ENCODE data around the gene KCNK15. TPM values are rescaled to one million over a fixed set of nuclear protein-coding genes. Genes with fewer than 3 reads are reported as not detected.

KCNK15 gene
- total and polyA plus RNA-seq, 9 of the 15 experiments (the other 6 are each of a cell fraction or from before 2014, with no cell fraction given), result 0.03 to 0.30 (median 0.17) TPM; not detected in 5

GRCh38 chr20:44736170-44737021, 9.3 kb upstream of the KCNK15 start (continued):
- peak; percentile 77 for TF ChIP-seq ZBTB40 (IDR thresholded peaks at IDR 0.05)
- no peak for TF ChIP-seq ZBTB40 (CRISPR knock-in tag; IDR thresholded peaks at IDR 0.05)
- TF ChIP-seq XRCC3 (IDR thresholded peaks at IDR 0.05), result no peak
- no peak for TF ChIP-seq CHD4 (IDR thresholded peaks at IDR 0.05; ENCODE audit: insufficient read depth, insufficient replicate concordance, low read depth, low read length, poor library complexity, severe bottlenecking)
- TF ChIP-seq SIX5 (IDR thresholded peaks at IDR 0.05; ENCODE audit: borderline replicate concordance in 1 of 2, insufficient read depth in 1 of 2, low read depth in 1 of 2, low read length in 2 of 2), result peak; percentile 67 to 74; a peak in 3 of 4 replicates
- peak; percentile 69; the same call in 1 of the 2 replicates for TF ChIP-seq TOE1 (IDR thresholded peaks at IDR 0.05; ENCODE audit: borderline replicate concordance)
- no peak for TF ChIP-seq TOE1 (CRISPR knock-in tag; IDR thresholded peaks at IDR 0.05; ENCODE audit: borderline replicate concordance, low read depth)
- TF ChIP-seq, protein P1, sequence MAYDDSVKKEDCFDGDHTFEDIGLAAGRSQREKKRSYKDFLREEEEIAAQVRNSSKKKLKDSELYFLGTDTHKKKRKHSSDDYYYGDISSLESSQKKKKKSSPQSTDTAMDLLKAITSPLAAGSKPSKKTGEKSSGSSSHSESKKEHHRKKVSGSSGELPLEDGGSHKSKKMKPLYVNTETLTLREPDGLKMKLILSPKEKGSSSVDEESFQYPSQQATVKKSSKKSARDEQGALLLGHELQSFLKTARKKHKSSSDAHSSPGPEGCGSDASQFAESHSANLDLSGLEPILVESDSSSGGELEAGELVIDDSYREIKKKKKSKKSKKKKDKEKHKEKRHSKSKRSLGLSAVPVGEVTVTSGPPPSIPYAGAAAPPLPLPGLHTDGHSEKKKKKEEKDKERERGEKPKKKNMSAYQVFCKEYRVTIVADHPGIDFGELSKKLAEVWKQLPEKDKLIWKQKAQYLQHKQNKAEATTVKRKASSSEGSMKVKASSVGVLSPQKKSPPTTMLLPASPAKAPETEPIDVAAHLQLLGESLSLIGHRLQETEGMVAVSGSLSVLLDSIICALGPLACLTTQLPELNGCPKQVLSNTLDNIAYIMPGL (CRISPR knock-in tag; IDR thresholded peaks at IDR 0.05), result no peak
- no peak for TF ChIP-seq CREBBP (IDR thresholded peaks at IDR 0.05; ENCODE audit: low read depth, low read length)
- no peak for TF ChIP-seq SP1 (CRISPR knock-in tag; IDR thresholded peaks at IDR 0.05)
- TF ChIP-seq ZNF436 (CRISPR knock-in tag; IDR thresholded peaks at IDR 0.05), result no peak
- TF ChIP-seq DACH1 (IDR thresholded peaks at IDR 0.05; ENCODE audit: partially characterized antibody), result no peak
- TF ChIP-seq CREB3L1 (IDR thresholded peaks at IDR 0.05; ENCODE audit: borderline replicate concordance, low read depth), result peak; percentile 22; the same call in 1 of the 2 replicates
- no peak for TF ChIP-seq LEF1 (IDR thresholded peaks at IDR 0.05)
- no peak for TF ChIP-seq MCM7 (IDR thresholded peaks at IDR 0.05)
